ENCODE results near the gene PLPPR1. TPM values are rescaled to one million over a fixed set of nuclear protein-coding genes. Genes with fewer than 3 reads are reported as not detected.

Gene PLPPR1
- total RNA-seq, 1 experiment from 2014 or later: 2.4 TPM

DNA sequence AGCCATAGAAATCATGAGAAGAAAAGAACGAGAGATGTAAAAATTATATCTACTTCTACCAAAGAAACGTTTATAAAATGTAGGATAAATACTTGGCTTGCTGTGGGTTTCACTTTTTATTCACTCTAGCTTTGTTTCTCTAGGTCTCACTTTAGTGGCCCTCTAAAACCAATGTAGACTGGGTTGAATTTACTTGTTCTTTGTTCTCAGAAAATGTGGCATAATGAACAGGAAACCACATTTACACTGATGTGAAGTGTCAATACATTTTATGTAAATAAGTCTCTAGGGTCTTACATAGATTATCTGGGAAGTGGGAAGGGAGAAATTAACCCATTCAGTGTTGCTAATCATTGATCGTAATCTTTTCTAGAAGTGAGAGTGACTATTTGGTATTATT, 58.9 kb downstream of the PLPPR1 start:
- Histone ChIP-seq H3K27me3 (ENCODE audit: insufficient read depth, low read length) (no peaks in the 10 kb centered on the region), H3K4ac (ENCODE audit: low read depth, low read length) (no peak overlapping the region), H4K91ac (ENCODE audit: insufficient read length, low read depth, low read length) (no peak overlapping the region), H2BK20ac (ENCODE audit: low read depth, low read length, poor library complexity, severe bottlenecking) (no peak overlapping the region), H2AK5ac (ENCODE audit: insufficient read length, low read length) (no peak overlapping the region), H3K56ac (ENCODE audit: insufficient read length, low read depth, low read length) (no peak overlapping the region), H3K27ac (ENCODE audit: insufficient read length, low read depth, low read length) (no peak overlapping the region), H2BK12ac (ENCODE audit: insufficient read length, low read depth, low read length) (no peak overlapping the region), H4K8ac (replicated peaks; ENCODE audit: insufficient read length, low read depth, low read length) (no peak overlapping the region), H4K5ac (ENCODE audit: insufficient read length, low read depth, low read length) (no peak overlapping the region), H3T11ph (ENCODE audit: low read length) (no peak overlapping the region), H3K23ac (ENCODE audit: insufficient read length, low read depth, low read length) (no peak overlapping the region), H2BK120ac (ENCODE audit: low read depth, low read length, poor library complexity, severe bottlenecking) (no peak overlapping the region), H3K4me1 (ENCODE audit: insufficient read depth, low read length) (peaks cover 13% of the 10 kb centered on the region), H3K79me1 (ENCODE audit: insufficient read depth, low read depth, low read length, poor library complexity, severe bottlenecking) (no peaks in the 10 kb centered on the region), H2BK5ac (ENCODE audit: insufficient read length, low read length) (no peak overlapping the region), H2AFZ (ENCODE audit: low read length) (no peak overlapping the region), H3K9me3 (ENCODE audit: control insufficient read depth, low read depth, low read length) (no peaks in the 10 kb centered on the region), H3K4me2 (ENCODE audit: insufficient read depth, insufficient read length, low read length) (no peak overlapping the region), H3K18ac (ENCODE audit: insufficient read length, low read depth, low read length) (no peak overlapping the region), H3K79me2 (ENCODE audit: insufficient read depth, low read length) (no peaks in the 10 kb centered on the region), H3K9ac (ENCODE audit: extremely low read depth, insufficient read length, low read length) (no peak overlapping the region), H3K23me2 (ENCODE audit: insufficient read length, low read depth, low read length, poor library complexity, severe bottlenecking) (no peaks in the 10 kb centered on the region), H2BK15ac (ENCODE audit: low read depth, low read length) (no peak overlapping the region), H3K14ac (ENCODE audit: insufficient read depth, low read length) (no peak overlapping the region), H4K20me1 (ENCODE audit: control insufficient read depth, insufficient read depth, insufficient read length) (no peaks in the 10 kb centered on the region)
- TF ChIP-seq, protein P1, sequence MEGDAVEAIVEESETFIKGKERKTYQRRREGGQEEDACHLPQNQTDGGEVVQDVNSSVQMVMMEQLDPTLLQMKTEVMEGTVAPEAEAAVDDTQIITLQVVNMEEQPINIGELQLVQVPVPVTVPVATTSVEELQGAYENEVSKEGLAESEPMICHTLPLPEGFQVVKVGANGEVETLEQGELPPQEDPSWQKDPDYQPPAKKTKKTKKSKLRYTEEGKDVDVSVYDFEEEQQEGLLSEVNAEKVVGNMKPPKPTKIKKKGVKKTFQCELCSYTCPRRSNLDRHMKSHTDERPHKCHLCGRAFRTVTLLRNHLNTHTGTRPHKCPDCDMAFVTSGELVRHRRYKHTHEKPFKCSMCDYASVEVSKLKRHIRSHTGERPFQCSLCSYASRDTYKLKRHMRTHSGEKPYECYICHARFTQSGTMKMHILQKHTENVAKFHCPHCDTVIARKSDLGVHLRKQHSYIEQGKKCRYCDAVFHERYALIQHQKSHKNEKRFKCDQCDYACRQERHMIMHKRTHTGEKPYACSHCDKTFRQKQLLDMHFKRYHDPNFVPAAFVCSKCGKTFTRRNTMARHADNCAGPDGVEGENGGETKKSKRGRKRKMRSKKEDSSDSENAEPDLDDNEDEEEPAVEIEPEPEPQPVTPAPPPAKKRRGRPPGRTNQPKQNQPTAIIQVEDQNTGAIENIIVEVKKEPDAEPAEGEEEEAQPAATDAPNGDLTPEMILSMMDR (conservative IDR thresholded peaks at IDR 0.05): no peak
- Mint-ChIP-seq H3K4me3 (no peak overlapping the region), H3K4me1 (peaks cover 37 to 52% of the 10 kb centered on the region in 2 experiments), H3K9me3 (no peaks in the 10 kb centered on the region; a peak in 1 of 5 replicates), H3K36me3 (ENCODE audit: insufficient read depth in 1 of 3, low read depth in 3 of 3) (no peaks in the 10 kb centered on the region; a peak in 1 of 7 replicates), H3K27me3 (ENCODE audit: low read depth) (no peaks in the 10 kb centered on the region), H3K27ac (peak overlapping the region; percentile 7 to 76 (median 40); a peak in 4 of 7 replicates)
- no peak for DNase-seq
- WGBS (ENCODE audit: extremely low coverage, insufficient read length, low lambda C conversion rate): no CpG with 5 or more reads among the region's 3 CpGs
